SK-N-SH (cell line): ENCODE measurements around the gene MAGI2. TPM values are rescaled to one million over a fixed set of nuclear protein-coding genes. Genes with fewer than 3 reads are reported as not detected.

Source experiments
- CTCF ChIA-PET: fragments of 300-600, 350-600 bp; formaldehyde crosslinking; extraction: SDS; loops from one replicate; lab custom pipeline; 2021; lab: Yijun Ruan, JAX
- POLR2A ChIA-PET: fragments of 350-600 bp; sonication (Branson Sonifier 250); formaldehyde crosslinking; extraction: SDS; loops from one replicate; lab custom pipeline; 2020; ENCODE audit warnings: antibody characterized with exemption, inconsistent platforms; lab: Yijun Ruan, JAX
- DNase-seq: peaks from one replicate; pipeline ENCODE4 v3.0.0; 2012
- H2AFZ ChIP-seq: fragments of 200-600 bp; sonication (generic); 2 replicates; pipeline ENCODE4 v1.8.1; 2016; ENCODE audit warnings: antibody characterized with exemption, mild to moderate bottlenecking, low read depth
- H3F3A ChIP-seq: fragments of 200-600 bp; sonication (generic); replicated peaks from 2 replicates; pipeline ENCODE3; 2016; ENCODE audit warnings: antibody characterized with exemption, mild to moderate bottlenecking; ENCODE audit not compliant: insufficient read depth
- H3K27ac ChIP-seq, 2 experiments: fragments of 200-500 bp in 1 of 2; fragments of 200-600 bp in 1 of 2; sonication (Bioruptor generic) in 1 of 2; sonication (generic), shearing (Covaris generic) in 1 of 2; 2 replicates each; pipeline versions ENCODE4 v1.5.1 to v1.6.1; 2014 to 2016; ENCODE audit warnings: low read depth in 2 of 2, inconsistent platforms in 1 of 2, low read length in 1 of 2, mild to moderate bottlenecking in 1 of 2, mixed read lengths in 1 of 2
- H3K27me3 ChIP-seq: fragments of 200-600 bp; sonication (generic), shearing (Covaris generic); 2 replicates; pipeline ENCODE4 v1.6.1; 2016; ENCODE audit warnings: mixed run types; ENCODE audit not compliant: insufficient read depth
- H3K36me3 ChIP-seq, 2 experiments: fragments of 200-500 bp in 1 of 2; fragments of 200-600 bp in 1 of 2; sonication (Bioruptor generic) in 1 of 2; sonication (generic) in 1 of 2; replicated peaks in 1 of 2; 2 replicates each; pipeline versions ENCODE3 to v1.5.1; 2014 to 2016; ENCODE audit warnings: low read length in 1 of 2, mild to moderate bottlenecking in 1 of 2; ENCODE audit not compliant: insufficient read depth in 2 of 2, control insufficient read depth in 1 of 2
- H3K4me1 ChIP-seq, 2 experiments: fragments of 200-500 bp in 1 of 2; fragments of 200-600 bp in 1 of 2; sonication (Bioruptor generic) in 1 of 2; sonication (generic), shearing (Covaris generic) in 1 of 2; 2 replicates each; pipeline versions ENCODE4 v1.5.1 to v1.6.1; 2014 to 2016; ENCODE audit warnings: low read depth in 1 of 2, low read length in 1 of 2, mixed run types in 1 of 2; ENCODE audit not compliant: insufficient read depth in 2 of 2, control insufficient read depth in 1 of 2
- H3K4me2 ChIP-seq: fragments of 200-600 bp; sonication (generic), shearing (Covaris generic); 2 replicates; pipeline ENCODE4 v1.6.1; 2017; ENCODE audit warnings: mixed run types
- H3K4me3 ChIP-seq, 2 experiments: fragments of 200-500 bp in 1 of 2; fragments of 200-600 bp in 1 of 2; sonication (Bioruptor generic) in 1 of 2; sonication (generic), shearing (Covaris generic) in 1 of 2; 2 replicates each; pipeline versions ENCODE4 v1.5.1 to v1.8.1; 2014 to 2016; ENCODE audit warnings: low read depth in 2 of 2, inconsistent platforms in 1 of 2, low read length in 1 of 2, mild to moderate bottlenecking in 1 of 2, mixed read lengths in 1 of 2, moderate library complexity in 1 of 2
- H3K79me2 ChIP-seq: fragments of 200-600 bp; sonication (generic); 2 replicates; pipeline ENCODE4 v1.8.1; 2017; ENCODE audit warnings: mild to moderate bottlenecking; ENCODE audit not compliant: insufficient read depth
- H3K9ac ChIP-seq: fragments of 200-600 bp; sonication (generic); 2 replicates; pipeline ENCODE4 v1.6.1; 2017; ENCODE audit warnings: mixed run types
- H3K9me2 ChIP-seq: fragments of 200-600 bp; sonication (generic); 2 replicates; pipeline ENCODE4 v1.6.1; 2017; ENCODE audit warnings: mixed run types
- H3K9me3 ChIP-seq: fragments of 200-600 bp; sonication (generic); 2 replicates; pipeline ENCODE4 v1.6.1; 2017; ENCODE audit warnings: mixed run types, mild to moderate bottlenecking, moderate library complexity
- H4K20me1 ChIP-seq: fragments of 200-600 bp; sonication (generic); 2 replicates; pipeline ENCODE4 v1.6.1; 2017; ENCODE audit warnings: mild to moderate bottlenecking, mixed run types; ENCODE audit not compliant: insufficient read depth
- EZH2phosphoT487 ChIP-seq: fragments of 200-600 bp; sonication (generic); IDR thresholded peaks from 2 replicates; pipeline ENCODE4 v1.6.1; 2017; ENCODE audit warnings: low read depth, mixed run types, mild to moderate bottlenecking, antibody characterized with exemption, moderate library complexity, borderline replicate concordance
- FOSL2 ChIP-seq: IDR thresholded peaks from 2 replicates; pipeline ENCODE4 v1.4.0; 2012; ENCODE audit warnings: low read depth, mild to moderate bottlenecking, moderate library complexity, borderline replicate concordance
- FOXJ3 ChIP-seq: sonication (generic); formaldehyde crosslinking; IDR thresholded peaks from 2 replicates; pipeline ENCODE4 v1.5.1; 2020; ENCODE audit warnings: mild to moderate bottlenecking, missing genetic modification reagents
- FOXM1 ChIP-seq: IDR thresholded peaks from 2 replicates; pipeline ENCODE4 v1.4.0; 2012; ENCODE audit warnings: low read depth, mild to moderate bottlenecking
- GATA2 ChIP-seq: sonication (generic); formaldehyde crosslinking; IDR thresholded peaks from 2 replicates; pipeline ENCODE4 v1.5.0; 2020; ENCODE audit warnings: mild to moderate bottlenecking, missing genetic modification reagents
- JUND ChIP-seq: IDR thresholded peaks from 2 replicates; pipeline ENCODE4 v1.4.0; 2012
- MEF2A ChIP-seq: IDR thresholded peaks from 2 replicates; pipeline ENCODE4 v1.4.0; 2012; ENCODE audit warnings: low read depth, borderline replicate concordance
- MXI1 ChIP-seq: IDR thresholded peaks from 2 replicates; pipeline ENCODE4 v1.6.1; 2012; ENCODE audit warnings: mild to moderate bottlenecking, low read depth, low read length, improper control_type of control experiment
- NFIC ChIP-seq: IDR thresholded peaks from 2 replicates; pipeline ENCODE4 v1.4.0; 2012; ENCODE audit warnings: borderline replicate concordance
- PBX3 ChIP-seq: IDR thresholded peaks from 2 replicates; pipeline ENCODE4; 2012
- POLR2AphosphoS5 ChIP-seq: IDR thresholded peaks from 2 replicates; pipeline ENCODE4 v1.6.1; 2012; ENCODE audit warnings: low read depth, low read length
- RAD21 ChIP-seq: IDR thresholded peaks from 2 replicates; pipeline ENCODE4 v1.6.1; 2012; ENCODE audit warnings: mild to moderate bottlenecking, low read length
- RCOR1 ChIP-seq: fragments of 150-350 bp; IDR thresholded peaks from 2 replicates; pipeline ENCODE4 v1.6.1; 2017; ENCODE audit warnings: antibody characterized with exemption, low read length
- RFX5 ChIP-seq: IDR thresholded peaks from 2 replicates; pipeline ENCODE4 v1.6.1; 2012; ENCODE audit warnings: mild to moderate bottlenecking, improper control_type of control experiment, low read length
- TAF1 ChIP-seq: IDR thresholded peaks from 2 replicates; pipeline ENCODE4 v1.6.1; 2012; ENCODE audit warnings: low read depth, mild to moderate bottlenecking, low read length, moderate library complexity, borderline replicate concordance
- TEAD4 ChIP-seq: IDR thresholded peaks from 2 replicates; pipeline ENCODE4 v1.4.0; 2012; ENCODE audit warnings: mild to moderate bottlenecking, borderline replicate concordance; ENCODE audit not compliant: insufficient read depth
- WGBS: methylation state at CpG from one replicate; pipeline ENCODE4 v1.1.6; 2017; ENCODE audit warnings: low lambda C conversion rate; 5-methylcytosine and 5-hydroxymethylcytosine counted together
- polyA plus RNA-seq, 3 experiments: library from polyadenylated mRNA; depleted of rRNA; stranded (reverse); fragments of >200 nt; gene quantifications; 2 replicates each; pipeline ENCODE4 v1.2.3, GENCODE V29; 2012
- TF ChIP-seq, protein P1 (sequence below): fragments of 200-600 bp; sonication (generic); IDR thresholded peaks from 2 replicates; pipeline ENCODE4 v1.6.1; 2017; ENCODE audit warnings: antibody characterized with exemption, mild to moderate bottlenecking, moderate library complexity
- TF ChIP-seq, protein P2 (sequence below): IDR thresholded peaks from 2 replicates; pipeline ENCODE4 v1.4.0; 2012; ENCODE audit warnings: low read depth, borderline replicate concordance
- TF ChIP-seq, protein P3 (sequence below): fragments of 150-350 bp; IDR thresholded peaks from 2 replicates; pipeline ENCODE4 v1.6.1; 2017; ENCODE audit warnings: antibody characterized with exemption, low read length, low read depth, borderline replicate concordance
- TF ChIP-seq, protein P4 (sequence below): IDR thresholded peaks from 2 replicates; pipeline ENCODE4 v1.6.1; 2012; ENCODE audit warnings: mild to moderate bottlenecking, low read depth, low read length, moderate library complexity

The MAGI2 gene
- polyA plus RNA-seq, 1 of the 3 experiments (the other 2 are of a cell fraction): 1.1 TPM

DNA sequence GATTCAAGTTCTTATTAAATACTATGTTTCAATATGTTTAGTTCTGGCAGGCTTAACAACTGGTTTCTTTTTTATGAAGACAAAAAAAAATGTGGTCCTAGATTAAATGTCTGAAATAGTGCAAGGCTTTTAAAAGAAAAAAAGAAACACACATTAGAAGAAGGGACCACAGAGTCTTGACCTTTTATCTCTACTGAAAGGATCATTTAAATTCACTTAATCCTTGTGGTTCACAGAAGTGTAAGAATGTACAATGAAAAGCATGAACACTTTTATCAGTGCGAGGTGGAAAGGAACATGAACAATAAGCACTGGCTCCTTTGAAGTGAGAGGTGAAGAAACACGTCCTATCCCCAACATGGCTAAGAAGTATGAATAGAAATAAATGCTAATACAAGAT, 765.1 kb downstream of the MAGI2 start:
- Histone ChIP-seq H3K79me2 (no peaks in the 10 kb centered on the region), H3K4me3 (no peak overlapping the region)
- CTCF ChIA-PET: no interaction called here
- TF ChIP-seq, protein P1, sequence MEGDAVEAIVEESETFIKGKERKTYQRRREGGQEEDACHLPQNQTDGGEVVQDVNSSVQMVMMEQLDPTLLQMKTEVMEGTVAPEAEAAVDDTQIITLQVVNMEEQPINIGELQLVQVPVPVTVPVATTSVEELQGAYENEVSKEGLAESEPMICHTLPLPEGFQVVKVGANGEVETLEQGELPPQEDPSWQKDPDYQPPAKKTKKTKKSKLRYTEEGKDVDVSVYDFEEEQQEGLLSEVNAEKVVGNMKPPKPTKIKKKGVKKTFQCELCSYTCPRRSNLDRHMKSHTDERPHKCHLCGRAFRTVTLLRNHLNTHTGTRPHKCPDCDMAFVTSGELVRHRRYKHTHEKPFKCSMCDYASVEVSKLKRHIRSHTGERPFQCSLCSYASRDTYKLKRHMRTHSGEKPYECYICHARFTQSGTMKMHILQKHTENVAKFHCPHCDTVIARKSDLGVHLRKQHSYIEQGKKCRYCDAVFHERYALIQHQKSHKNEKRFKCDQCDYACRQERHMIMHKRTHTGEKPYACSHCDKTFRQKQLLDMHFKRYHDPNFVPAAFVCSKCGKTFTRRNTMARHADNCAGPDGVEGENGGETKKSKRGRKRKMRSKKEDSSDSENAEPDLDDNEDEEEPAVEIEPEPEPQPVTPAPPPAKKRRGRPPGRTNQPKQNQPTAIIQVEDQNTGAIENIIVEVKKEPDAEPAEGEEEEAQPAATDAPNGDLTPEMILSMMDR: no peak
- no peak for TF ChIP-seq FOSL2
- no peak for TF ChIP-seq TEAD4
- TF ChIP-seq NFIC: no peak
- no peak for TF ChIP-seq RCOR1
- TF ChIP-seq MEF2A: no peak
- no peak for TF ChIP-seq FOXJ3 (CRISPR knock-in tag)
- TF ChIP-seq MXI1: no peak
- TF ChIP-seq TAF1: no peak
- no peak for TF ChIP-seq EZH2phosphoT487
- no peak for TF ChIP-seq GATA2 (CRISPR knock-in tag)
- TF ChIP-seq JUND: no peak
- TF ChIP-seq, protein P2, sequence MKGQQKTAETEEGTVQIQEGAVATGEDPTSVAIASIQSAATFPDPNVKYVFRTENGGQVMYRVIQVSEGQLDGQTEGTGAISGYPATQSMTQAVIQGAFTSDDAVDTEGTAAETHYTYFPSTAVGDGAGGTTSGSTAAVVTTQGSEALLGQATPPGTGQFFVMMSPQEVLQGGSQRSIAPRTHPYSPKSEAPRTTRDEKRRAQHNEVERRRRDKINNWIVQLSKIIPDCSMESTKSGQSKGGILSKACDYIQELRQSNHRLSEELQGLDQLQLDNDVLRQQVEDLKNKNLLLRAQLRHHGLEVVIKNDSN: no peak
- TF ChIP-seq, all 33 proteins: peak for 0
- no peaks in the 10 kb centered on the region for H3F3A ChIP-seq
- H4K20me1 ChIP-seq: no peaks in the 10 kb centered on the region
- WGBS: 81% methylated on average over 2 of the region's 2 CpGs
- H3K27me3 ChIP-seq: no peaks in the 10 kb centered on the region
- H3K4me1 ChIP-seq: no peaks in the 10 kb centered on the region
- no peak overlapping the region for H3K9ac ChIP-seq
- H3K9me3 ChIP-seq: no peaks in the 10 kb centered on the region
- POLR2A ChIA-PET: no interaction called here
- no peak for DNase-seq
- H3K27ac ChIP-seq: no peak overlapping the region
- no peaks in the 10 kb centered on the region for H3K9me2 ChIP-seq
- H3K4me2 ChIP-seq: no peak overlapping the region
- H2AFZ ChIP-seq: no peak overlapping the region
- no peaks in the 10 kb centered on the region for H3K36me3 ChIP-seq

GRCh38 chr7:78686189-78686588, 767.3 kb downstream of the MAGI2 start:
- DNase-seq: no peak
- Histone ChIP-seq H3K9me2 (no peaks in the 10 kb centered on the region), H3K27ac (no peak overlapping the region), H3K27me3 (no peaks in the 10 kb centered on the region), H4K20me1 (no peaks in the 10 kb centered on the region), H3K4me1 (no peaks in the 10 kb centered on the region), H3K9me3 (no peaks in the 10 kb centered on the region), H3K36me3 (no peaks in the 10 kb centered on the region), H3K4me3 (no peak overlapping the region), H2AFZ (no peak overlapping the region), H3F3A (no peaks in the 10 kb centered on the region), H3K9ac (no peak overlapping the region), H3K4me2 (no peak overlapping the region), H3K79me2 (no peaks in the 10 kb centered on the region)
- 61% methylated on average over 6 of the region's 6 CpGs for WGBS
- TF ChIP-seq, protein P3, sequence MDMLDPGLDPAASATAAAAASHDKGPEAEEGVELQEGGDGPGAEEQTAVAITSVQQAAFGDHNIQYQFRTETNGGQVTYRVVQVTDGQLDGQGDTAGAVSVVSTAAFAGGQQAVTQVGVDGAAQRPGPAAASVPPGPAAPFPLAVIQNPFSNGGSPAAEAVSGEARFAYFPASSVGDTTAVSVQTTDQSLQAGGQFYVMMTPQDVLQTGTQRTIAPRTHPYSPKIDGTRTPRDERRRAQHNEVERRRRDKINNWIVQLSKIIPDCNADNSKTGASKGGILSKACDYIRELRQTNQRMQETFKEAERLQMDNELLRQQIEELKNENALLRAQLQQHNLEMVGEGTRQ: no peak
- TF ChIP-seq MEF2A (no peak), RFX5 (no peak), RCOR1 (no peak), POLR2AphosphoS5 (no peak), FOSL2 (no peak), JUND (no peak), PBX3 (no peak), GATA2 (CRISPR knock-in tag) (no peak), RAD21 (no peak), FOXM1 (no peak)
- TF ChIP-seq, protein P4, sequence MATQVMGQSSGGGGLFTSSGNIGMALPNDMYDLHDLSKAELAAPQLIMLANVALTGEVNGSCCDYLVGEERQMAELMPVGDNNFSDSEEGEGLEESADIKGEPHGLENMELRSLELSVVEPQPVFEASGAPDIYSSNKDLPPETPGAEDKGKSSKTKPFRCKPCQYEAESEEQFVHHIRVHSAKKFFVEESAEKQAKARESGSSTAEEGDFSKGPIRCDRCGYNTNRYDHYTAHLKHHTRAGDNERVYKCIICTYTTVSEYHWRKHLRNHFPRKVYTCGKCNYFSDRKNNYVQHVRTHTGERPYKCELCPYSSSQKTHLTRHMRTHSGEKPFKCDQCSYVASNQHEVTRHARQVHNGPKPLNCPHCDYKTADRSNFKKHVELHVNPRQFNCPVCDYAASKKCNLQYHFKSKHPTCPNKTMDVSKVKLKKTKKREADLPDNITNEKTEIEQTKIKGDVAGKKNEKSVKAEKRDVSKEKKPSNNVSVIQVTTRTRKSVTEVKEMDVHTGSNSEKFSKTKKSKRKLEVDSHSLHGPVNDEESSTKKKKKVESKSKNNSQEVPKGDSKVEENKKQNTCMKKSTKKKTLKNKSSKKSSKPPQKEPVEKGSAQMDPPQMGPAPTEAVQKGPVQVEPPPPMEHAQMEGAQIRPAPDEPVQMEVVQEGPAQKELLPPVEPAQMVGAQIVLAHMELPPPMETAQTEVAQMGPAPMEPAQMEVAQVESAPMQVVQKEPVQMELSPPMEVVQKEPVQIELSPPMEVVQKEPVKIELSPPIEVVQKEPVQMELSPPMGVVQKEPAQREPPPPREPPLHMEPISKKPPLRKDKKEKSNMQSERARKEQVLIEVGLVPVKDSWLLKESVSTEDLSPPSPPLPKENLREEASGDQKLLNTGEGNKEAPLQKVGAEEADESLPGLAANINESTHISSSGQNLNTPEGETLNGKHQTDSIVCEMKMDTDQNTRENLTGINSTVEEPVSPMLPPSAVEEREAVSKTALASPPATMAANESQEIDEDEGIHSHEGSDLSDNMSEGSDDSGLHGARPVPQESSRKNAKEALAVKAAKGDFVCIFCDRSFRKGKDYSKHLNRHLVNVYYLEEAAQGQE: no peak
- CTCF ChIA-PET: interaction anchor here (1.2 kb wide), 1 partner anchor 491 kb away, joined by 3 read pairs; no protein-coding TSS in a partner anchor
- POLR2A ChIA-PET: no interaction called here
